IMR-90 (cell line): ENCODE data around the gene PFN1.

Source experiments
- BHLHE40 ChIP-seq: fragments of 150-350 bp; IDR thresholded peaks from 2 replicates; pipeline ENCODE4 v1.6.1; 2016; ENCODE audit warnings: mild to moderate bottlenecking, low read depth, low read length
- CEBPB ChIP-seq: IDR thresholded peaks from 2 replicates; pipeline ENCODE4 v1.6.1; 2012; ENCODE audit warnings: low read depth, low read length, improper control_type of control experiment
- CHD1 ChIP-seq: IDR thresholded peaks from 2 replicates; pipeline ENCODE4 v1.6.1; 2012; ENCODE audit warnings: low read depth, low read length, improper control_type of control experiment
- CTCF ChIP-seq: conservative IDR thresholded peaks from 2 replicates; pipeline ENCODE4 v1.5.1; 2012; ENCODE audit warnings: mild to moderate bottlenecking, low read depth, low read length, improper control_type of control experiment
- ELK1 ChIP-seq: fragments of 150-350 bp; IDR thresholded peaks from 2 replicates; pipeline ENCODE4 v1.6.1; 2016; ENCODE audit warnings: low read depth, mild to moderate bottlenecking, low read length, moderate library complexity, borderline replicate concordance
- MAFK ChIP-seq: IDR thresholded peaks from 2 replicates; pipeline ENCODE4 v1.6.1; 2012; ENCODE audit warnings: low read depth, low read length, improper control_type of control experiment
- MXI1 ChIP-seq: IDR thresholded peaks from 2 replicates; pipeline ENCODE4 v1.6.1; 2012; ENCODE audit warnings: low read depth, mild to moderate bottlenecking, low read length, moderate library complexity, borderline replicate concordance
- NFE2L2 ChIP-seq: fragments of 150-350 bp; IDR thresholded peaks from 2 replicates; pipeline ENCODE4 v1.6.1; 2016; ENCODE audit warnings: low read depth, mild to moderate bottlenecking, low read length
- POLR2A ChIP-seq: IDR thresholded peaks from 2 replicates; pipeline ENCODE4 v1.6.1; 2012; ENCODE audit warnings: mild to moderate bottlenecking, low read depth, low read length
- RAD21 ChIP-seq: IDR thresholded peaks from 2 replicates; pipeline ENCODE4 v1.6.1; 2012; ENCODE audit warnings: low read length, improper control_type of control experiment
- RCOR1 ChIP-seq: IDR thresholded peaks from 2 replicates; pipeline ENCODE4 v1.6.1; 2012; ENCODE audit warnings: mild to moderate bottlenecking, low read length, improper control_type of control experiment; ENCODE audit not compliant: insufficient replicate concordance
- RFX5 ChIP-seq: IDR thresholded peaks from 2 replicates; pipeline ENCODE4 v1.8.0; 2012; ENCODE audit warnings: low read depth, mild to moderate bottlenecking, low read length, moderate library complexity
- SMC3 ChIP-seq: fragments of 150-350 bp; IDR thresholded peaks from 2 replicates; pipeline ENCODE4 v1.6.1; 2016; ENCODE audit warnings: low read depth, mild to moderate bottlenecking, antibody characterized with exemption, low read length, moderate library complexity
- USF2 ChIP-seq: fragments of 150-350 bp; IDR thresholded peaks from 2 replicates; pipeline ENCODE4 v1.6.1; 2017; ENCODE audit warnings: mild to moderate bottlenecking, antibody characterized with exemption, low read length, low read depth

- TF ChIP-seq SMC3 = no peak
- TF ChIP-seq RAD21 = no peak
- no peak for TF ChIP-seq CTCF
- no peak for TF ChIP-seq CEBPB
- TF ChIP-seq USF2 = no peak
- no peak for TF ChIP-seq POLR2A
- TF ChIP-seq NFE2L2 = no peak
- no peak for TF ChIP-seq RCOR1
- TF ChIP-seq BHLHE40 = no peak
- TF ChIP-seq ELK1 = no peak
- TF ChIP-seq RFX5 = no peak
- TF ChIP-seq CHD1 = no peak
- no peak for TF ChIP-seq MXI1
- no peak for TF ChIP-seq MAFK
These were observed 28.8 kb downstream of the PFN1 start for GRCh38 chr17:4919511-4920047.
